HG03196 (cell line): Measurements from ENCODE around the gene SEC14L1.
"Not testable (repeated sequence)": the region's sequence is repeated elsewhere in the genome, so short reads cannot be mapped to it uniquely, and the experiment has no call there.

ENCODE experiments used
- ATAC-seq: cut with Tn5 transposase; IDR thresholded peaks from one replicate; pipeline ENCODE4 v1.9.1; 2021; ENCODE audit not compliant: unreplicated experiment

The SEC14L1 gene

DNA sequence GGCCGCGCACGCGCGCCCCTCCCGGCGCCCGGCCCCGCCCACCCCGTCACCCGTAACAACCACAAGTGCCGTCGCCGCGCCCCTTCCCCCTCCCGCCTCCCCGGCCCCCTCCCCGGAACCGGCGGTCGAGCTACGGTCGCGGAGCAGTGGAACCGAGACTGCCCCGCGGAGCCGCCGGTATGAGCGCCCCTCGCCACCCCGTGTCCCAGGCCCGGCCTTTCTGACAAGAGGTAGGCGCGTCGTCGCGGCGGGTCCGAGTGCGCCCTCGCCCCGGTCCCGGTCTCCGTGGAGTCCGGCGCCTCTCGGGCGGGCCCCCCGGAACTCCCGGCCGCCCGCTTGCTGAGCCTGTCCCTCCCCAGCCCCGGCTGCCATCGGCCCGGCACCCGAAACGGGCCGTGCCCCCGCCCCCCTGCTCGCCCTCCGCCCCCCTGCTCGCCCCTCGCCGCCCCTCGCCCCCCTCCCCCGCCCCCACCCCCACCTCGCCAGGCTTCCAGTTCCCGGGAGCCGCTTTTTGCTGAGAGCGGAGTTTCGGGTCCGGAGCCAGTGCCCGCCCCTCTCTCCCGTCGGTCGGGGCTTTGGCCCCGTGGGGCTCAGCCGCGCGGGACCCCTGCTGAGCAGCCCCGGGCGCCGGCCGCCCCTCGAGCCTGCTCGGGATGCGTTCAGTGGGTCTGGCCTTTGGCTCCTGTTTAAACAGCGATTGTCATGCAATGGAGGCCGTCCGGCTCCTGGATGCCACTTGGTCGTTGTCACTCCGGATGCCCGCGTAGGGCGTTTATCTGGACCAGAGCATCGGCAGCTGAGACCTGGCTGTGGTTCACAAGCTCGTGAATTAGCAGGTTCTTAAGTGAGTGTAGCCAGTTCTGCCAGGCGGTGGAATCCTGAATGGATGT lies at the start of gene SEC14L1:
Gene SEC14L1, plus strand, starts transcription at position 92 of the 890 bp plus-strand sequence. CDS start 2,628 bp downstream, outside the sequence.
- peak; percentile 29 for ATAC-seq

DNA sequence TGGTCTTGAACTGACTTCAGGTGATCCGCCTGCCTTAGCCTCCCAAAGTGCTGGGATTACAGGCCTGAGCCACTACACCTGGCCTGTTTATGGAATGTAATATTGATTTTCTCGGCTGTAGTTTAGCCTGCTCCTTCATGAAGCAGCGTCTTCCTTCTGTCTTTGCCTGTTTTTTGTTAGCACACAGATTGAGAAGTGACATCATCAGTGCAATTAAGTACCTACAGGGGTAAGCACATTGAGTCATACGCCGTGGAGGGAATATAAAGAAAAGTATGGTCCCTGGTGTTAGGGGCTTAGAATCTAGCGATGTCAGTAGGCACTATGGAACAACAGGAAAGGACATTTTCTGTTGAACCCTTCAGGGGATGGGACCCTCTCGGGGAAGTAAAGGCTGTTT lies 48.7 kb upstream of the SEC14L1 start:
- ATAC-seq = no peak

DNA sequence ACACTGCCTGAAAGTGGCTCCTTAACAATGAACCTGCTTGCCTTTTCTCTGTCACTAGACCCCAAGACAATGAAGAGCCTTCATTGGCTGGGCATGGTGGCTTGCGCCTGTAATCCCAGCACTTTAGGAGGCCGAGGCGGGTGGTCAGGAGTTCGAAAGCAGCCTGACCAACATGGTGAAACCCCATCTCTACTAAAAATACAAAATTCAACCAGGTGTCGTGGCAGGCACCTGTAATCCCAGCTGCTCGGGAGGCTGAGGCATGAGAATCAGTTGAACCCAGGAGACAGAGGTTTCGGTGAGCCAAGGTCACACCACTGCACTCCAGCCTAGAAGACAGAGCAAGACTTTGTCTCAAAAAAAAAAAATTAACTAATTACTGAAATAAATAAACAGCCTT lies 45.3 kb upstream of the SEC14L1 start:
- ATAC-seq = no peak

DNA sequence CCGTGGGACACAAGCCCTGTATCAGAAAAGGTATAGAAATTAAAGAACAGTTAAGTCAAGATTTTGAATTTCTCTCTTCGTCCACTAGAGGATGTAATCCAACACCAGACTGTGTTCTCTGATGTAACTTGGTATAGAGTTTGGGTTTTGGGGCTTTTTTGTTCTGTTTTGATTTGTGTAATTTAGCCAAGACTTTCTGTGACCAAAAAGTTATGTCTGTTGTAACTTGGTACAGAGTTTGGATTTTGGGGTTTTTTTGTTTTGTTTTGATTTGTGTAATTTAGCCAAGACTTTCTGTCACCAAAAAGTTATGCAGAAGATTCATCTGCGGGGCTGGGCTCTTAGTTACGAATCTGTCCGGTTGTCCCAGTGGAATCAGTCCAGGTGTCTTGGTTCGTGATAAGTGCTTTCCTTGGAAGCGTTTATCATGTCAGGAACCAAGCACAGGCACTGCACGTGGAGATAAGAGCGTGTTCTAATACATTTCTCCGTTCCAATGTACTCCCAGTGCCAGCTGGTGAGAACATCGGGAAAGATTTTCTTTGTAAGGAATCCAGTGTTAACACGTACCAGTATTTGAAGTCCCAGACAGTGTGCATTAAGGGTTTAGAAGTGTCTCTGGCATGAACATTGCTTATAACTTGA lies 44.1 kb upstream of the SEC14L1 start:
- ATAC-seq = no peak

DNA sequence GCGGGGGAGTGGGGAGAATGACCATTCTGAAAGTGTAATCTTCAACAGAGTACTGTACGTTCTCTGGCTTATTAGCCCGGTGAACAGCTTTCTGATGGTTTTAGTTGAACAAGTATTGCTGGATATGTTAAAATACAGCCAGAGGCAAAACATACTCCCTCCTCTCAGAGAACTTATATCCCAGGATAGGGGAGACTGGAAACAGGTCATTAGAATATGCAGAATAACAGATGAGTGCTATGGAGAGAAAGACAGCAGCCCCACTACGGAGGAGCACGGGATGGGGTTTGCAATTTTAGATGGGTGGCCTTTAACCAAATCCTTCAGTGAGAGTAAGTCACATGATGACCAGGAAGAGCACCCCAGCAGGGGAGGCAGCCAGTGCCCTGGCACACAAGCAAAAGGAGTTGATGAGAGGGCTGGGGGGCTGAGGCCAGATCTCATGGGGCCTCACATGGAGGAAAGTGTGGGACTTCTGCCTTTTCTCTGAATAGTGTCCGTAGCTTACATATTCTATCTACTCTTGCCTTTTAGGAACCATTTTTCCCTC lies 43.1 kb upstream of the SEC14L1 start:
- no peak for ATAC-seq

DNA sequence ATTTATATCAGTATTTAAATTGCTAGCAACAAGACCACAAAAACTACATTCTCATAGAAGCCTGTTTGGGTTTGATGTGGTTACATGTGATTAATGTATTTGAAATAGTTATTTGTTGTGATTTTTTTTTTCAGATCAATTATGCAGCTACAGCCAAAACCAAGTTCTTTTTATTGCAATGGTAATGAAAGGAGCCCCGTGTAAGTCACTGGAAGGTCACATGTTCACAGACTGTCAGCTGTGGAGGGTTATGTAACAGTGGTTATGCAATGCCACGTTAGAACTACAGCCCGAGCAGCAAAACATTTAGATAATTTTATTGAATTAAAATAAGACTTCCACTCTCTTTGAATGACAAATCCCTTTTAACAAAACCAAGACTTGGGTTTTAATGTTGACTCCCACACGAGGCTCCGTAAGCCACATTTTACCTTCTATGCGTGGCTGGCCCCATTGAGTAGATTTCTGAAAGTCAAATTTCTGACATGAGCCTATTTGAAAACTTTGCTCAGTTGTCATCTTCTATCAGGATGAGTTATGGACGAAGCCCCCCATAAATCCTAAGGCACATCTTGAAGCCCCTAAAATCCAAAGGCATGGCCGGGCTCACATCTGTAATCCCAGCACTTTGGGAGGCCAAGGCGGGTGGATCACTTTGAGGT lies 41.8 kb upstream of the SEC14L1 start:
- ATAC-seq = no peak

- no peak for ATAC-seq
These were observed 40.8 kb upstream of the SEC14L1 start for GRCh38 chr17:77099997-77100396.

GRCh38 chr17:77101521-77102410 lies 39.0 kb upstream of the SEC14L1 start:
- ATAC-seq = no peak

- ATAC-seq = not testable (repeated sequence)
These were observed 38.2 kb upstream of the SEC14L1 start for GRCh38 chr17:77102411-77103134.

GRCh38 chr17:77105706-77106105 lies 35.1 kb upstream of the SEC14L1 start:
- ATAC-seq = no peak

DNA sequence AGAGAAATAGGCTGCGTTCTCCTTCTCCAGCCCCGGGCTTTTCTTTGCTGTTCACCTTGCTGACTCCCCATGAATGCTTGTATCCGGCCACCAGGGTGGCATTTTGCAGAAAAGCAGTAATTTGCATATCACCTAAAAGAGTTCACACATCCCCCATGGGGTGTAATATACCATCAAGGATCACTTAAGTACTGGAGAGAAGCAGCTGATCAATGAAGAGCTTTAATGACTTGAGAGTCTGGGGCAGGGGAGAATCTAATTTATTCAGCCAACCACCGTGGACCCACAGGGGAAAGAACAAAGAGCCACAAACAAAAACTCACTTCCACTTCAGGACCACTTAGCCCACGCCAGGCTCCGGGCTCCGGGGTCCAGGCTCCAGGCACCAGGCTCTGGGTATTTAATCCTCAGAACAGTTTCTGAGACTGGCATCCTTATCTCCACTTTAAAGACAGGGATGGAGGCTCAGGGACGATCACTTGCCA lies 33.9 kb upstream of the SEC14L1 start:
- ATAC-seq = no peak

DNA sequence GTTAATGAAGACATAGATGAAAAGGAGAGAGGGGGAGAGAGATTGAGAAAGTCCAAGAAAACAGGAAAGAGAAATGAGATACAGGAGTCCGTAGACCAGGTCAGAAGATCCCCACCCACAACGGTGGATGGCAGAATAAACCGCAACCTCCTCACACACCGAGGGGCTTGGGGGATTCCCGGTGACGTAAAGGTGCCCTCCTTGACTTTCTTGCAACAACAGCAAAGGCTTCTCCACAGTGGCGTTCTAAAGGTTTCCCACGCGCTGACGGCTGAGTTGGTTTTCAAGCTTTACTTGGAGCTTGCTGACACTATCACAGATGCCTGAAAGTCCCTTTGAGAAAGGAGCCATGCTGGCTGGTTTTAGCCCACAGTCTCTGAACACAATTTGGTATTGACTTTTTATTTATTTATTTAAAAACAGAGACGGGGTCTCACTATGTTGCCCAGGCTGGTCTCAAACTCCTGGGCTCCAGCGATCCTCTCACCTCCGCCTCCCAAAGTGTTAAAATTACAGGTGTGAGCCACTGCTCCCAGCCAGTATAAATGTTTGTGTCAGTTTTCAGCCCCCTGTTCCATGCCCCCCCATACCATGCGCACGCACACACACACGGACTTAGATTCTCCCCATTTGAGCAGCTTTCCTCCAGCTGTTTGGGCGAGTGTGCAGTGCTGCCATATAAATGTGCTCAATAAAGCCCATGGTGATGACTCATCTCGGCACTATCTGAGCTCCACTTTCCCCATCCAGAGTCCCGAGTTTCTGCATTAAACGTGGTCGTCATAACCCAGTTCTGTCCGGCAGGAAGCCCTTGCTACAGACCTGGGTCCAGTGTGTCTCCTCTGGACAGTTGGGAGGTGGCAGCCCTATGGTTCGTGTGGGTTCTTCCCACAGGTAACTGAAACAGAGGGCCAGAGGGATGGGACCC lies 33.0 kb upstream of the SEC14L1 start:
- peak; percentile 54 for ATAC-seq

DNA sequence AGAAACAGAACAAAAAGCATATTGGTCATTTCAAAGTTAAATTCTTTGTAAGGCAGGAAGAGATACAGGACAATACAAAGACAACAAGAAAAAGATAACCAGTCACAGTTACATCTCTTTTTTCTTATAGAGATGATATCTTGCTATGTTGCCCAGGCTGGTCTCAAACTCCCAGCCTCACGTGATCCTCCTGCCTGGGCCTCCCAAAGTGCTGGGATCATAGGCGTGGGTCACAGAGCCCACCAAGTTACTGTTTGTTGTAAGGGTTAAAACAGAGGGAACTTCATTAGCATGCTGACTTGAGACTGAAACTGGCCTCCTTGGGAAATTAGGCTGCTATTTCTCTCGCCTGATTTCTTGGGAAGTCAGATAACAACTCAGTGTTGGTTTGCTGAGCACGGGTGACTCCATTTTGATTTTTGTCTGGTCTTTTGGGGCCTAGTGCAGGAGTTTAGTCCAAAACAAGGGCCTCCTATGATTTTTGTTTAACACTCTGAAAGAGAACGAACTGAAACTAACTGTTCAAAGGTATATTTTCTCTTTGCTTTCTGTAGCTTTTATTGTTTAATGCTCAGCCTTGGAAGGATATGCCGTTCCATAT lies 31.5 kb upstream of the SEC14L1 start:
- no peak for ATAC-seq

- no peak for ATAC-seq
These were observed 30.9 kb upstream of the SEC14L1 start for GRCh38 chr17:77109764-77110359.

GRCh38 chr17:77111165-77111933 lies 29.4 kb upstream of the SEC14L1 start:
- ATAC-seq = not testable (repeated sequence)

GRCh38 chr17:77111934-77112296 lies 28.9 kb upstream of the SEC14L1 start:
- no peak for ATAC-seq

DNA sequence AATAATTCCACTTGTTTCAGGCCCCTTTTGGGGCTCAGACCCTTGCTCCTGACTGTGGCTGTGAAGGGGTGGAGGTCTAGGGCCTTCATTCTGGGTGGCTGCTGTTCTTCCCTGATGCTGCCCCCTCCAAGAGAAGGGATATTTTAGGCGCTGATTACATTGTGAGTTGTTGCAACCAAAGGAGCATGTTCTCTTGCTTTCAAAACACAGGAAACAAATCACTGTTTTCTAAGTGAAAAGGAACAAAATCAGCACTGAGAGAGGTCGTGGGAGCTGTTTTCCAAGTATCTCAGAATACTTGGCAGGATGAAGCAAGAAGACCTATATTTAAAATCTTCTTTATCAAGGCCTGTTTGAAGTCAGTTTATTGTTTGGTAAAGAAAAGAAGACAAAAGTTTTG lies 25.3 kb upstream of the SEC14L1 start:
- no peak for ATAC-seq
